Trophoblast cell (in vitro differentiated cells and primary cell): ENCODE results near the gene TSPAN32.

ENCODE experiments used
- DNase-seq, 2 donors: peaks; one replicate each; pipeline ENCODE4 v3.0.0-alpha.2; 2016
- H2AFZ ChIP-seq: 2 replicates; pipeline ENCODE4 v1.6.1; 2013; ENCODE audit warnings: low read length, moderate library complexity, mild to moderate bottlenecking; ENCODE audit not compliant: insufficient read depth, poor library complexity
- H2AK5ac ChIP-seq: 2 replicates; pipeline ENCODE4 v1.6.1; 2013; ENCODE audit warnings: mild to moderate bottlenecking, low read length
- H2BK120ac ChIP-seq: 2 replicates; pipeline ENCODE4 v1.6.1; 2013; ENCODE audit warnings: low read length, mild to moderate bottlenecking, moderate library complexity; ENCODE audit not compliant: insufficient read depth, poor library complexity
- H2BK12ac ChIP-seq: 2 replicates; pipeline ENCODE4 v1.6.1; 2013; ENCODE audit warnings: mild to moderate bottlenecking, low read length, moderate library complexity
- H2BK5ac ChIP-seq: 2 replicates; pipeline ENCODE4 v1.6.1; 2013; ENCODE audit warnings: low read length, low read depth, moderate library complexity, mild to moderate bottlenecking; ENCODE audit not compliant: poor library complexity
- H3K14ac ChIP-seq: 2 replicates; pipeline ENCODE4 v1.6.1; 2013; ENCODE audit warnings: mild to moderate bottlenecking, low read length
- H3K18ac ChIP-seq: 2 replicates; pipeline ENCODE4 v1.6.1; 2013; ENCODE audit warnings: mild to moderate bottlenecking, low read length
- H3K23ac ChIP-seq: 2 replicates; pipeline ENCODE4 v1.6.1; 2013; ENCODE audit warnings: low read length
- H3K27ac ChIP-seq: 2 replicates; pipeline ENCODE4 v1.5.1; 2013; ENCODE audit warnings: low read depth, mild to moderate bottlenecking, inconsistent platforms, low read length, moderate library complexity
- H3K27me3 ChIP-seq: 2 replicates; pipeline ENCODE4 v1.6.1; 2013; ENCODE audit warnings: inconsistent platforms, mild to moderate bottlenecking, low read length, moderate library complexity; ENCODE audit not compliant: insufficient read depth
- H3K36me3 ChIP-seq, 2 experiments: 1 replicate in 1 of 2; 2 replicates in 1 of 2; pipeline ENCODE4 v1.6.1; 2013; ENCODE audit warnings: low read length in 2 of 2, mild to moderate bottlenecking in 2 of 2, moderate library complexity in 1 of 2; ENCODE audit not compliant: insufficient read depth in 2 of 2, control insufficient read depth in 1 of 2
- H3K4ac ChIP-seq: 2 replicates; pipeline ENCODE4 v1.6.1; 2013; ENCODE audit warnings: low read depth, mild to moderate bottlenecking, low read length, moderate library complexity
- H3K4me1 ChIP-seq, 2 experiments: 1 replicate in 1 of 2; 2 replicates in 1 of 2; pipeline ENCODE4 v1.6.1; 2013; ENCODE audit warnings: low read length in 2 of 2, mild to moderate bottlenecking in 2 of 2, moderate library complexity in 1 of 2; ENCODE audit not compliant: insufficient read depth in 2 of 2, control insufficient read depth in 1 of 2
- H3K4me2 ChIP-seq: 2 replicates; pipeline ENCODE4 v1.6.1; 2013; ENCODE audit warnings: inconsistent platforms, mild to moderate bottlenecking, low read length, moderate library complexity
- H3K4me3 ChIP-seq: 2 replicates; pipeline ENCODE4 v1.5.1; 2013; ENCODE audit warnings: mild to moderate bottlenecking, low read depth, low read length, inconsistent platforms
- H3K79me1 ChIP-seq: one replicate; pipeline ENCODE4 v1.6.1; 2013; ENCODE audit warnings: low read length
- H3K79me2 ChIP-seq: 2 replicates; pipeline ENCODE4 v1.6.1; 2013; ENCODE audit warnings: low read length, mild to moderate bottlenecking; ENCODE audit not compliant: control insufficient read depth, insufficient read depth, poor library complexity
- H3K9ac ChIP-seq: 2 replicates; pipeline ENCODE4 v1.6.1; 2013; ENCODE audit warnings: mild to moderate bottlenecking, low read length
- H3K9me3 ChIP-seq: 2 replicates; pipeline ENCODE4 v1.6.1; 2013; ENCODE audit warnings: low read depth, mild to moderate bottlenecking, control low read depth, inconsistent platforms, low read length; ENCODE audit not compliant: insufficient read depth
- H4K12ac ChIP-seq: 2 replicates; pipeline ENCODE4 v1.6.1; 2013; ENCODE audit warnings: low read depth, mild to moderate bottlenecking, low read length, moderate library complexity
- H4K8ac ChIP-seq: 2 replicates; pipeline ENCODE4 v1.6.1; 2013; ENCODE audit warnings: low read depth, mild to moderate bottlenecking, low read length, moderate library complexity
- H4K91ac ChIP-seq: one replicate; pipeline ENCODE4 v1.6.1; 2013; ENCODE audit warnings: low read depth, mild to moderate bottlenecking, low read length, moderate library complexity
- WGBS: extraction: QIAGEN DNeasy Blood & Tissue Kit; methylation state at CpG from one replicate; pipeline ENCODE4 v1.1.7; 2013; ENCODE audit warnings: missing lambda C conversion rate; ENCODE audit not compliant: insufficient read length, insufficient coverage; ENCODE audit errors: extremely low coverage; 5-methylcytosine and 5-hydroxymethylcytosine counted together

Gene TSPAN32

GRCh38 chr11:2310786-2311352, 9.1 kb downstream of the TSPAN32 start:
- Histone ChIP-seq H3K36me3 (no peaks in the 10 kb centered on the region), H3K27ac (no peak overlapping the region), H3K4me2 (no peak overlapping the region), H3K14ac (no peak overlapping the region), H4K8ac (no peak overlapping the region), H2BK5ac (no peak overlapping the region), H3K4me3 (no peak overlapping the region), H3K27me3 (no peaks in the 10 kb centered on the region), H3K4me1 (no peaks in the 10 kb centered on the region), H3K9ac (no peak overlapping the region), H2BK12ac (no peak overlapping the region), H3K79me2 (no peaks in the 10 kb centered on the region), H2BK120ac (no peak overlapping the region), H3K9me3 (peaks cover 3% of the 10 kb centered on the region), H3K4ac (no peak overlapping the region), H2AK5ac (no peak overlapping the region), H2AFZ (no peak overlapping the region), H3K18ac (no peak overlapping the region), H3K23ac (no peak overlapping the region), H3K79me1 (no peaks in the 10 kb centered on the region), H4K12ac (no peak overlapping the region), H4K91ac (no peak overlapping the region)
- no peak for DNase-seq
- WGBS: no CpG with 5 or more reads among the region's 16 CpGs

- H4K8ac ChIP-seq: no peak overlapping the region
- no peaks in the 10 kb centered on the region for H3K36me3 ChIP-seq
- H3K4ac ChIP-seq: no peak overlapping the region
- H3K23ac ChIP-seq: no peak overlapping the region
- no peak overlapping the region for H3K27ac ChIP-seq
- H4K91ac ChIP-seq: no peak overlapping the region
- no peaks in the 10 kb centered on the region for H3K79me1 ChIP-seq
- no peak overlapping the region for H2BK12ac ChIP-seq
- peaks cover 2% of the 10 kb centered on the region for H3K9me3 ChIP-seq
- H2BK120ac ChIP-seq: no peak overlapping the region
- H2AFZ ChIP-seq: no peak overlapping the region
- H4K12ac ChIP-seq: no peak overlapping the region
- no peaks in the 10 kb centered on the region for H3K27me3 ChIP-seq
- no CpG with 5 or more reads among the region's 21 CpGs for WGBS
- no peak overlapping the region for H2AK5ac ChIP-seq
- H3K4me3 ChIP-seq: no peak overlapping the region
- H3K14ac ChIP-seq: no peak overlapping the region
- no peak overlapping the region for H3K9ac ChIP-seq
- no peaks in the 10 kb centered on the region for H3K79me2 ChIP-seq
- H3K18ac ChIP-seq: no peak overlapping the region
- H3K4me1 ChIP-seq: no peaks in the 10 kb centered on the region
- no peak for DNase-seq
- H3K4me2 ChIP-seq: no peak overlapping the region
- H2BK5ac ChIP-seq: no peak overlapping the region
These were observed 9.7 kb downstream of the TSPAN32 start for GRCh38 chr11:2311353-2312133.

GRCh38 chr11:2312232-2313042, 10.6 kb downstream of the TSPAN32 start:
- Histone ChIP-seq H3K4ac (no peak overlapping the region), H2BK12ac (no peak overlapping the region), H3K27me3 (no peaks in the 10 kb centered on the region), H2BK5ac (no peak overlapping the region), H3K36me3 (no peaks in the 10 kb centered on the region), H3K9ac (no peak overlapping the region), H2BK120ac (no peak overlapping the region), H2AFZ (no peak overlapping the region), H4K12ac (no peak overlapping the region), H3K27ac (no peak overlapping the region), H3K14ac (no peak overlapping the region), H3K79me2 (no peaks in the 10 kb centered on the region), H4K8ac (no peak overlapping the region), H3K4me1 (no peaks in the 10 kb centered on the region), H3K18ac (no peak overlapping the region), H3K9me3 (peaks cover 2% of the 10 kb centered on the region), H3K23ac (no peak overlapping the region), H4K91ac (no peak overlapping the region), H3K4me3 (no peak overlapping the region), H2AK5ac (no peak overlapping the region), H3K4me2 (no peak overlapping the region), H3K79me1 (no peaks in the 10 kb centered on the region)
- no CpG with 5 or more reads among the region's 22 CpGs for WGBS
- DNase-seq: no peak

GRCh38 chr11:2313051-2313951, 11.5 kb downstream of the TSPAN32 start:
- no peak for DNase-seq
- no peak overlapping the region for H3K23ac ChIP-seq
- H3K27ac ChIP-seq: no peak overlapping the region
- peaks cover 2% of the 10 kb centered on the region for H3K9me3 ChIP-seq
- H2BK5ac ChIP-seq: no peak overlapping the region
- H3K79me1 ChIP-seq: no peaks in the 10 kb centered on the region
- no peaks in the 10 kb centered on the region for H3K4me1 ChIP-seq
- H2AK5ac ChIP-seq: no peak overlapping the region
- H3K14ac ChIP-seq: no peak overlapping the region
- H3K9ac ChIP-seq: no peak overlapping the region
- no peaks in the 10 kb centered on the region for H3K79me2 ChIP-seq
- H3K18ac ChIP-seq: no peak overlapping the region
- WGBS: no CpG with 5 or more reads among the region's 34 CpGs
- H3K4ac ChIP-seq: no peak overlapping the region
- no peak overlapping the region for H3K4me2 ChIP-seq
- H3K36me3 ChIP-seq: no peaks in the 10 kb centered on the region
- no peak overlapping the region for H3K4me3 ChIP-seq
- no peak overlapping the region for H4K12ac ChIP-seq
- H3K27me3 ChIP-seq: no peaks in the 10 kb centered on the region
- H4K8ac ChIP-seq: no peak overlapping the region
- H2BK120ac ChIP-seq: no peak overlapping the region
- H4K91ac ChIP-seq: no peak overlapping the region
- H2AFZ ChIP-seq: no peak overlapping the region
- H2BK12ac ChIP-seq: no peak overlapping the region
